Dendritic cell treated with granulocyte-macrophage colony-stimulating factor and Interleukin-4, amounts not matched to agents 40 ng/mL and 50 ng/mL, for 4 days (primary cell): ENCODE data around the gene RAB23.

Experiments used
- H3K27ac Mint-ChIP-seq: one replicate; pipeline ENCODE4 v1.8.0; 2022; ENCODE audit warnings: mild to moderate bottlenecking, mixed read lengths
- H3K27me3 Mint-ChIP-seq: one replicate; pipeline ENCODE4 v1.8.0; 2022; ENCODE audit warnings: mild to moderate bottlenecking, mixed read lengths
- H3K36me3 Mint-ChIP-seq: one replicate; pipeline ENCODE4 v1.8.0; 2022; ENCODE audit warnings: low read depth, mixed read lengths
- H3K4me1 Mint-ChIP-seq: one replicate; pipeline ENCODE4 v1.8.0; 2022; ENCODE audit warnings: low read depth, mixed read lengths
- H3K4me3 Mint-ChIP-seq: one replicate; pipeline ENCODE4 v1.8.0; 2022; ENCODE audit warnings: mild to moderate bottlenecking, moderate library complexity, mixed read lengths
- H3K9me3 Mint-ChIP-seq: one replicate; pipeline ENCODE4 v1.8.0; 2022; ENCODE audit warnings: mixed read lengths
- intact Hi-C: fragments of 100-400 bp; cut with micrococcal nuclease; formaldehyde crosslinking; loops from one replicate; pipeline ENCODE4 v1.15.0; 2022

RAB23 gene

GRCh38 chr6:57217270-57217669, 4.8 kb downstream of the RAB23 start:
- intact Hi-C loops: no loop called here
- Mint-ChIP-seq H3K27ac (no peak overlapping the region), H3K4me1 (peaks cover 10% of the 10 kb centered on the region), H3K9me3 (peaks cover 10% of the 10 kb centered on the region), H3K4me3 (no peak overlapping the region), H3K36me3 (peaks cover 6% of the 10 kb centered on the region), H3K27me3 (peaks cover 13% of the 10 kb centered on the region)

GRCh38 chr6:57216235-57217101, 5.6 kb downstream of the RAB23 start:
- Mint-ChIP-seq H3K36me3 (no peaks in the 10 kb centered on the region), H3K27me3 (peaks cover 10% of the 10 kb centered on the region), H3K4me3 (no peak overlapping the region), H3K9me3 (peaks cover 10% of the 10 kb centered on the region), H3K27ac (no peak overlapping the region), H3K4me1 (peaks cover 10% of the 10 kb centered on the region)
- intact Hi-C loops: no loop called here

GRCh38 chr6:57215260-57215659, 6.8 kb downstream of the RAB23 start:
- no peak overlapping the region for H3K4me3 Mint-ChIP-seq
- H3K27ac Mint-ChIP-seq: no peak overlapping the region
- H3K27me3 Mint-ChIP-seq: peaks cover 2% of the 10 kb centered on the region
- H3K9me3 Mint-ChIP-seq: peaks cover 10% of the 10 kb centered on the region
- intact Hi-C loops: no loop called here
- H3K36me3 Mint-ChIP-seq: no peaks in the 10 kb centered on the region
- peaks cover 5% of the 10 kb centered on the region for H3K4me1 Mint-ChIP-seq

GRCh38 chr6:57210060-57210459, 12.0 kb downstream of the RAB23 start:
- H3K4me3 Mint-ChIP-seq: no peak overlapping the region
- intact Hi-C loops: no loop called here
- H3K27ac Mint-ChIP-seq: no peak overlapping the region
- H3K27me3 Mint-ChIP-seq: no peaks in the 10 kb centered on the region
- H3K36me3 Mint-ChIP-seq: no peaks in the 10 kb centered on the region
- no peaks in the 10 kb centered on the region for H3K4me1 Mint-ChIP-seq
- H3K9me3 Mint-ChIP-seq: peaks cover 6% of the 10 kb centered on the region

- intact Hi-C loops: no loop called here
- no peaks in the 10 kb centered on the region for H3K4me1 Mint-ChIP-seq
- H3K4me3 Mint-ChIP-seq: no peak overlapping the region
- H3K27ac Mint-ChIP-seq: no peak overlapping the region
- no peaks in the 10 kb centered on the region for H3K9me3 Mint-ChIP-seq
- no peaks in the 10 kb centered on the region for H3K27me3 Mint-ChIP-seq
- H3K36me3 Mint-ChIP-seq: no peaks in the 10 kb centered on the region
These were observed 13.1 kb downstream of the RAB23 start for GRCh38 chr6:57209030-57209429.

GRCh38 chr6:57207872-57208271, 14.2 kb downstream of the RAB23 start:
- no peaks in the 10 kb centered on the region for H3K27me3 Mint-ChIP-seq

GRCh38 chr6:57207141-57207540, 15.0 kb downstream of the RAB23 start:
- Mint-ChIP-seq H3K4me1 (no peaks in the 10 kb centered on the region), H3K4me3 (no peak overlapping the region), H3K27ac (no peak overlapping the region), H3K27me3 (no peaks in the 10 kb centered on the region), H3K9me3 (no peaks in the 10 kb centered on the region), H3K36me3 (no peaks in the 10 kb centered on the region)
- intact Hi-C loops: no loop called here

More at GRCh38 chr6:57207872-57208271, 14.2 kb downstream of the RAB23 start:
- no peak overlapping the region for H3K27ac Mint-ChIP-seq
- intact Hi-C loops: no loop called here
- no peaks in the 10 kb centered on the region for H3K36me3 Mint-ChIP-seq
- no peaks in the 10 kb centered on the region for H3K4me1 Mint-ChIP-seq
- no peaks in the 10 kb centered on the region for H3K9me3 Mint-ChIP-seq
- H3K4me3 Mint-ChIP-seq: no peak overlapping the region

GRCh38 chr6:57205550-57206328, 16.4 kb downstream of the RAB23 start:
- Mint-ChIP-seq H3K27me3 (no peaks in the 10 kb centered on the region), H3K36me3 (no peaks in the 10 kb centered on the region), H3K4me3 (no peak overlapping the region), H3K27ac (no peak overlapping the region), H3K9me3 (no peaks in the 10 kb centered on the region), H3K4me1 (no peaks in the 10 kb centered on the region)
- intact Hi-C loops: no loop called here

GRCh38 chr6:57201718-57202117, 20.4 kb downstream of the RAB23 start:
- Mint-ChIP-seq H3K27ac (no peak overlapping the region), H3K27me3 (no peaks in the 10 kb centered on the region), H3K36me3 (no peaks in the 10 kb centered on the region), H3K4me3 (no peak overlapping the region), H3K4me1 (no peaks in the 10 kb centered on the region), H3K9me3 (no peaks in the 10 kb centered on the region)
- intact Hi-C loops: no loop called here

GRCh38 chr6:57198926-57199636, 23.0 kb downstream of the RAB23 start:
- no peaks in the 10 kb centered on the region for H3K27me3 Mint-ChIP-seq
- no peaks in the 10 kb centered on the region for H3K36me3 Mint-ChIP-seq
- no peaks in the 10 kb centered on the region for H3K4me1 Mint-ChIP-seq
- no peak overlapping the region for H3K4me3 Mint-ChIP-seq
- intact Hi-C loops: no loop called here
- H3K27ac Mint-ChIP-seq: no peak overlapping the region
- no peaks in the 10 kb centered on the region for H3K9me3 Mint-ChIP-seq

- intact Hi-C loops: no loop called here
- Mint-ChIP-seq H3K4me1 (no peaks in the 10 kb centered on the region), H3K27me3 (no peaks in the 10 kb centered on the region), H3K36me3 (no peaks in the 10 kb centered on the region), H3K9me3 (no peaks in the 10 kb centered on the region), H3K27ac (no peak overlapping the region), H3K4me3 (no peak overlapping the region)
These were observed 26.6 kb downstream of the RAB23 start for GRCh38 chr6:57195457-57195856.

GRCh38 chr6:57193177-57193576, 28.9 kb downstream of the RAB23 start:
- Mint-ChIP-seq H3K36me3 (no peaks in the 10 kb centered on the region), H3K9me3 (no peaks in the 10 kb centered on the region), H3K27me3 (no peaks in the 10 kb centered on the region), H3K4me3 (no peak overlapping the region), H3K27ac (no peak overlapping the region), H3K4me1 (no peaks in the 10 kb centered on the region)
- intact Hi-C loops: no loop called here

- Mint-ChIP-seq H3K4me3 (no peak overlapping the region), H3K9me3 (no peaks in the 10 kb centered on the region), H3K27me3 (no peaks in the 10 kb centered on the region), H3K36me3 (no peaks in the 10 kb centered on the region), H3K4me1 (no peaks in the 10 kb centered on the region), H3K27ac (no peak overlapping the region)
- intact Hi-C loops: loop anchor here (1.0 kb wide), 1 partner anchor 127 kb away; the partner anchor contains the start of gene PRIM2
These were observed 32.0 kb downstream of the RAB23 start for GRCh38 chr6:57190140-57190539.

- H3K27ac Mint-ChIP-seq: no peak overlapping the region
- H3K4me3 Mint-ChIP-seq: no peak overlapping the region
- intact Hi-C loops: no loop called here
- H3K36me3 Mint-ChIP-seq: peaks cover 15% of the 10 kb centered on the region
- no peaks in the 10 kb centered on the region for H3K4me1 Mint-ChIP-seq
- no peaks in the 10 kb centered on the region for H3K9me3 Mint-ChIP-seq
- H3K27me3 Mint-ChIP-seq: no peaks in the 10 kb centered on the region
These were observed 38.8 kb downstream of the RAB23 start for GRCh38 chr6:57183336-57183735.
